Astrocyte (in vitro differentiated cells and primary cell): Measurements from ENCODE around the gene MKRN2OS. TPM values are rescaled to one million over a fixed set of nuclear protein-coding genes. Genes with fewer than 3 reads are reported as not detected.
A peak's percentile ranks its signal among the peaks of the same experiment; 100 is the strongest.

ENCODE experiments used
- DNase-seq: peaks from one replicate; pipeline ENCODE4 v3.0.0-alpha.2; 2010; ENCODE audit warnings: low read depth
- FAIRE-seq: peaks from 2 replicates; lab custom pipeline; 2011; peaks lifted over from hg19 to GRCh38; lab: Jason Lieb, UNC
- H2AFZ ChIP-seq: 2 replicates; pipeline ENCODE4 v1.6.0; 2012; ENCODE audit warnings: low read depth, low read length, inconsistent platforms
- H3K27ac ChIP-seq: 2 replicates; pipeline ENCODE4 v1.5.1; 2011; ENCODE audit warnings: low read depth, low read length, inconsistent platforms
- H3K27me3 ChIP-seq: 2 replicates; pipeline ENCODE4 v1.6.0; 2011; ENCODE audit warnings: low read length, inconsistent platforms; ENCODE audit not compliant: insufficient read depth
- H3K36me3 ChIP-seq: 2 replicates; pipeline ENCODE4 v1.5.1; 2011; ENCODE audit warnings: low read length, inconsistent platforms; ENCODE audit not compliant: insufficient read depth
- H3K4me1 ChIP-seq: 2 replicates; pipeline ENCODE4 v1.5.1; 2011; ENCODE audit warnings: low read length, inconsistent platforms; ENCODE audit not compliant: insufficient read depth
- H3K4me2 ChIP-seq: 2 replicates; pipeline ENCODE4 v1.6.0; 2012; ENCODE audit warnings: low read length, inconsistent platforms
- H3K4me3 ChIP-seq: 2 replicates; pipeline ENCODE4 v1.5.1; 2011; ENCODE audit warnings: low read depth, mild to moderate bottlenecking, low read length, inconsistent platforms; ENCODE audit not compliant: insufficient read depth
- H3K79me2 ChIP-seq: 2 replicates; pipeline ENCODE4 v1.6.0; 2012; ENCODE audit warnings: mild to moderate bottlenecking, low read length, inconsistent platforms; ENCODE audit not compliant: insufficient read depth
- H3K9ac ChIP-seq: 2 replicates; pipeline ENCODE4 v1.6.0; 2012; ENCODE audit warnings: mild to moderate bottlenecking, low read length, inconsistent platforms
- H3K9me3 ChIP-seq: 2 replicates; pipeline ENCODE4 v1.5.1; 2012; ENCODE audit warnings: low read depth, mild to moderate bottlenecking, low read length, inconsistent platforms; ENCODE audit not compliant: insufficient read depth
- H4K20me1 ChIP-seq: 2 replicates; pipeline ENCODE4 v1.6.0; 2012; ENCODE audit warnings: low read length, inconsistent platforms; ENCODE audit not compliant: insufficient read depth
- H3K27ac Mint-ChIP-seq: one replicate; pipeline ENCODE4 v1.8.0; 2021; ENCODE audit warnings: mild to moderate bottlenecking, mixed read lengths; ENCODE audit not compliant: unreplicated experiment
- H3K27me3 Mint-ChIP-seq: one replicate; pipeline ENCODE4 v1.8.0; 2021; ENCODE audit warnings: low read depth, mixed read lengths; ENCODE audit not compliant: unreplicated experiment
- H3K36me3 Mint-ChIP-seq: one replicate; pipeline ENCODE4 v1.8.0; 2021; ENCODE audit warnings: low read depth, mixed read lengths; ENCODE audit not compliant: unreplicated experiment
- H3K4me1 Mint-ChIP-seq: one replicate; pipeline ENCODE4 v1.8.0; 2021; ENCODE audit warnings: low read depth, mixed read lengths; ENCODE audit not compliant: unreplicated experiment
- H3K4me3 Mint-ChIP-seq: one replicate; pipeline ENCODE4 v1.8.0; 2021; ENCODE audit warnings: mild to moderate bottlenecking, moderate library complexity, mixed read lengths; ENCODE audit not compliant: unreplicated experiment
- H3K9me3 Mint-ChIP-seq: one replicate; pipeline ENCODE4 v1.8.0; 2021; ENCODE audit warnings: mild to moderate bottlenecking, mixed read lengths; ENCODE audit not compliant: unreplicated experiment
- EZH2 ChIP-seq: IDR thresholded peaks from 2 replicates; pipeline ENCODE4 v1.6.1; 2012; ENCODE audit warnings: mild to moderate bottlenecking, low read length, inconsistent platforms; ENCODE audit not compliant: insufficient read depth
- total RNA-seq: library from RNA; stranded (reverse); gene quantifications from 2 replicates; pipeline ENCODE4 v1.2.1, GENCODE V29; 2021
- TF ChIP-seq, protein P1 (sequence below): IDR thresholded peaks from 2 replicates; pipeline ENCODE4 v1.5.1; 2011; ENCODE audit warnings: low read depth, mild to moderate bottlenecking, inconsistent platforms, low read length, moderate library complexity; ENCODE audit not compliant: insufficient read depth

MKRN2OS gene
- total RNA-seq, 1 donor from 2014 or later = 0.25 TPM

GRCh38 chr3:12579456-12579855 is 34.2 kb upstream of the MKRN2OS start:
- Mint-ChIP-seq H3K9me3 (no peaks in the 10 kb centered on the region), H3K27me3 (no peaks in the 10 kb centered on the region), H3K36me3 (peaks cover 22% of the 10 kb centered on the region), H3K4me1 (peaks cover 10% of the 10 kb centered on the region), H3K27ac (peak overlapping the region; percentile 38), H3K4me3 (peak overlapping the region; percentile 27)
- Histone ChIP-seq H2AFZ (no peak overlapping the region), H3K79me2 (peaks cover 21% of the 10 kb centered on the region), H3K4me3 (no peak overlapping the region), H3K4me2 (peak overlapping the region; percentile 5), H3K9ac (no peak overlapping the region), H3K27me3 (no peaks in the 10 kb centered on the region), H3K9me3 (no peaks in the 10 kb centered on the region), H3K27ac (no peak overlapping the region), H3K4me1 (peaks cover 5% of the 10 kb centered on the region), H3K36me3 (peaks cover 55% of the 10 kb centered on the region), H4K20me1 (peaks cover 79% of the 10 kb centered on the region)
- no peak for DNase-seq
- FAIRE-seq = no peak
- no peak for TF ChIP-seq EZH2
- TF ChIP-seq, protein P1, sequence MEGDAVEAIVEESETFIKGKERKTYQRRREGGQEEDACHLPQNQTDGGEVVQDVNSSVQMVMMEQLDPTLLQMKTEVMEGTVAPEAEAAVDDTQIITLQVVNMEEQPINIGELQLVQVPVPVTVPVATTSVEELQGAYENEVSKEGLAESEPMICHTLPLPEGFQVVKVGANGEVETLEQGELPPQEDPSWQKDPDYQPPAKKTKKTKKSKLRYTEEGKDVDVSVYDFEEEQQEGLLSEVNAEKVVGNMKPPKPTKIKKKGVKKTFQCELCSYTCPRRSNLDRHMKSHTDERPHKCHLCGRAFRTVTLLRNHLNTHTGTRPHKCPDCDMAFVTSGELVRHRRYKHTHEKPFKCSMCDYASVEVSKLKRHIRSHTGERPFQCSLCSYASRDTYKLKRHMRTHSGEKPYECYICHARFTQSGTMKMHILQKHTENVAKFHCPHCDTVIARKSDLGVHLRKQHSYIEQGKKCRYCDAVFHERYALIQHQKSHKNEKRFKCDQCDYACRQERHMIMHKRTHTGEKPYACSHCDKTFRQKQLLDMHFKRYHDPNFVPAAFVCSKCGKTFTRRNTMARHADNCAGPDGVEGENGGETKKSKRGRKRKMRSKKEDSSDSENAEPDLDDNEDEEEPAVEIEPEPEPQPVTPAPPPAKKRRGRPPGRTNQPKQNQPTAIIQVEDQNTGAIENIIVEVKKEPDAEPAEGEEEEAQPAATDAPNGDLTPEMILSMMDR = no peak

- TF ChIP-seq EZH2 = no peak
- TF ChIP-seq, protein P1 = no peak
- H3K4me2 ChIP-seq = no peak overlapping the region
- FAIRE-seq (no peak), DNase-seq (no peak)
- peaks cover 23% of the 10 kb centered on the region for H3K36me3 Mint-ChIP-seq
- H3K36me3 ChIP-seq = peaks cover 52% of the 10 kb centered on the region
- H3K9me3 Mint-ChIP-seq = no peaks in the 10 kb centered on the region
- H4K20me1 ChIP-seq = peaks cover 81% of the 10 kb centered on the region
- H3K27ac Mint-ChIP-seq = peak overlapping the region; percentile 34
- no peak overlapping the region for H2AFZ ChIP-seq
- H3K4me3 Mint-ChIP-seq = no peak overlapping the region
- no peaks in the 10 kb centered on the region for H3K27me3 ChIP-seq
- peaks cover 14% of the 10 kb centered on the region for H3K4me1 Mint-ChIP-seq
- no peak overlapping the region for H3K27ac ChIP-seq
- H3K79me2 ChIP-seq = peaks cover 26% of the 10 kb centered on the region
- peaks cover 5% of the 10 kb centered on the region for H3K4me1 ChIP-seq
- H3K4me3 ChIP-seq = no peak overlapping the region
- no peak overlapping the region for H3K9ac ChIP-seq
- no peaks in the 10 kb centered on the region for H3K9me3 ChIP-seq
- H3K27me3 Mint-ChIP-seq = no peaks in the 10 kb centered on the region
Measured at GRCh38 chr3:12578742-12579141, 33.4 kb upstream of the MKRN2OS start.

DNA sequence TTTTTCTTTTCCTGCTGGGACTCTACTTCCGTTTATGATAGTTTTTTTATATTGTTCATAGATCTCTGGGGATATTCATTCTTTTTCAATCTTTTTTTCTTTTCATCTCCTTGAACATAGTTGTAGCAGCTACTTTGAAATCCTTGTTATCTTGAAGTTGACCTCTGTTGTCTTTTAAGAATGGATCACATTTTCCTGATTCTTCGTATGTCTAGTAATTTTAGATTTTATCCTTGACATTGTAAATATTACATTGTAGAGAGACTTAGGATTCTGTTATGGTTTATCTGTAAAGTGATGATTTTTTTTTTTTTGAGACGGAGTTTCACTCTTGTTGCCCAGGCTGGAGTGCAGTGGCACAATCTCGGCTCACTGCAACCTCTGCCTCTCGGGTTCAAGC is 32.1 kb upstream of the MKRN2OS start:
- DNase-seq = no peak
- peaks cover 45% of the 10 kb centered on the region for H3K36me3 ChIP-seq
- H3K27ac ChIP-seq = no peak overlapping the region
- Mint-ChIP-seq H3K27me3 (no peaks in the 10 kb centered on the region), H3K9me3 (no peaks in the 10 kb centered on the region), H3K4me3 (no peak overlapping the region), H3K4me1 (peaks cover 14% of the 10 kb centered on the region), H3K36me3 (peaks cover 21% of the 10 kb centered on the region), H3K27ac (no peak overlapping the region)
- H3K4me2 ChIP-seq = no peak overlapping the region
- H3K79me2 ChIP-seq = peaks cover 26% of the 10 kb centered on the region
- H3K9me3 ChIP-seq = no peaks in the 10 kb centered on the region
- H3K9ac ChIP-seq = no peak overlapping the region
- H4K20me1 ChIP-seq = peaks cover 76% of the 10 kb centered on the region
- TF ChIP-seq, protein P1 = no peak
- no peak for TF ChIP-seq EZH2
- no peak overlapping the region for H2AFZ ChIP-seq
- no peak for FAIRE-seq
- H3K4me1 ChIP-seq = peaks cover 5% of the 10 kb centered on the region
- H3K4me3 ChIP-seq = no peak overlapping the region
- H3K27me3 ChIP-seq = no peaks in the 10 kb centered on the region
